Stomach (tissue), 9 donors: Measurements from ENCODE around the gene SLC44A2. TPM values are rescaled to one million over a fixed set of nuclear protein-coding genes. Genes with fewer than 3 reads are reported as not detected.

Experiments
- DNase-seq, 2 donors: peaks; one replicate each; pipeline versions ENCODE4 v3.0.0 to v3.0.0-alpha.2; 2013 to 2019
- H3K27ac ChIP-seq, 5 donors: fragments of 200-600 bp in 4 of 5; sonication (generic) in 4 of 5; one replicate each; pipeline ENCODE4 v1.5.1; 2013 to 2019; ENCODE audit warnings: mild to moderate bottlenecking in 1 of 5, moderate library complexity in 1 of 5
- H3K27me3 ChIP-seq, 3 donors: fragments of 200-600 bp; sonication (generic); one replicate each; pipeline ENCODE4 v1.5.1; 2017 to 2019; ENCODE audit warnings: mixed run types in 1 of 3
- H3K36me3 ChIP-seq, 4 donors: fragments of 200-600 bp; sonication (generic); 1 replicate in 3 of 4; 2 replicates in 1 of 4; pipeline ENCODE4 v1.5.1; 2016 to 2019
- H3K4me1 ChIP-seq, 4 donors: fragments of 200-600 bp; sonication (generic); one replicate each; pipeline ENCODE4 v1.5.1; 2016 to 2019
- H3K4me3 ChIP-seq, 4 donors: fragments of 200-600 bp; sonication (generic) in 3 of 4; one replicate each; pipeline ENCODE4 v1.5.1; 2016 to 2019; ENCODE audit warnings: mild to moderate bottlenecking in 1 of 4
- H3K9me3 ChIP-seq, 4 donors: fragments of 200-600 bp; sonication (generic); one replicate each; pipeline ENCODE4 v1.5.1; 2016 to 2019
- CTCF ChIP-seq, 7 experiments: fragments of 450-650 bp in 4 of 7; fragments of 200-600 bp in 3 of 7; sonication (generic) in 3 of 7; IDR thresholded peaks; one replicate each; pipeline ENCODE4 v1.5.1; 2016 to 2019; ENCODE audit warnings: antibody characterized with exemption in 7 of 7, control low read depth in 2 of 7, mild to moderate bottlenecking in 1 of 7
- EP300 ChIP-seq: sonication (generic); formaldehyde crosslinking; IDR thresholded peaks from one replicate; pipeline ENCODE4 v1.6.1; 2017; ENCODE audit warnings: antibody characterized with exemption
- POLR2A ChIP-seq, 4 donors: fragments of 450-650 bp; IDR thresholded peaks; one replicate each; pipeline ENCODE4 v1.6.1; 2016; ENCODE audit warnings: antibody characterized with exemption in 4 of 4, control low read depth in 2 of 4, mild to moderate bottlenecking in 1 of 4, moderate library complexity in 1 of 4
- POLR2AphosphoS5 ChIP-seq, 3 donors: sonication (generic); formaldehyde crosslinking; IDR thresholded peaks; one replicate each; pipeline ENCODE4 v1.6.1; 2016; ENCODE audit warnings: antibody characterized with exemption in 3 of 3
- WGBS, 5 donors: extraction: QIAGEN DNeasy Blood & Tissue Kit in 3 of 5; methylation state at CpG; one replicate each; pipeline versions ENCODE4 v1.1.5 to v1.1.7; 2013 to 2018; 5-methylcytosine and 5-hydroxymethylcytosine counted together
- intact Hi-C: fragments of 100-400 bp; cut with DNase I; formaldehyde crosslinking; loops from one replicate; pipeline ENCODE4 v1.15.1; 2023; ENCODE audit warnings: low total_unique reads
- polyA plus RNA-seq, 3 donors: library from polyadenylated mRNA; stranded (reverse); fragments of 200-250 nt; gene quantifications; one replicate each; pipeline ENCODE4 v1.2.3, GENCODE V29; 2013
- total RNA-seq, 5 donors: library from RNA; depleted of rRNA; stranded (reverse); fragments of >200 nt; gene quantifications; one replicate each; pipeline versions ENCODE4 v1.1.0 to v1.2.3, GENCODE V29; 2014 to 2016
- donor health status: healthy with polysubstance abuse.
- donor health status: Bipolar disorder and iron deficiency.
- donor health status: healthy.

The SLC44A2 gene
- total and polyA plus RNA-seq, 8 donors = 26.1 to 161 (median 65.7) TPM

- H3K36me3 ChIP-seq = peaks cover 55 to 79% (median 76%) of the 10 kb centered on the region in 4 donors
Observed at GRCh38 chr19:10641248-10641647, 15.9 kb downstream of the SLC44A2 start.

GRCh38 chr19:10642473-10643171 is 17.3 kb downstream of the SLC44A2 start:
- Histone ChIP-seq H3K9me3 (no peaks in the 10 kb centered on the region), H3K27ac (peak overlapping the region in 3 of 5 donors; percentile 2 to 66 (median 14)), H3K36me3 (peaks cover 41 to 65% (median 62%) of the 10 kb centered on the region in 4 donors), H3K27me3 (no peaks in the 10 kb centered on the region), H3K4me3 (no peak overlapping the region), H3K4me1 (peaks cover 17 to 66% (median 34%) of the 10 kb centered on the region in 4 donors)
- 72 to 76% (median 73%) methylated on average over 22 to 25 of the region's 25 CpGs for WGBS, 5 donors
- intact Hi-C loops = no loop called here
- DNase-seq = peak in 1 of 2 donors; percentile 28
- TF ChIP-seq EP300 (no peak), POLR2A (IDR thresholded peaks at IDR 0.05) (no peak), CTCF (IDR thresholded peaks at IDR 0.05) (no peak), POLR2AphosphoS5 (IDR thresholded peaks at IDR 0.05) (no peak)

More at GRCh38 chr19:10641248-10641647, 15.9 kb downstream of the SLC44A2 start:
- no peak for DNase-seq
- no peak overlapping the region for H3K4me3 ChIP-seq
- no peak for TF ChIP-seq POLR2AphosphoS5 (IDR thresholded peaks at IDR 0.05)
- TF ChIP-seq POLR2A (IDR thresholded peaks at IDR 0.05) = no peak
- no peak for TF ChIP-seq EP300
- TF ChIP-seq CTCF (IDR thresholded peaks at IDR 0.05) = no peak
- H3K27me3 ChIP-seq = no peaks in the 10 kb centered on the region
- H3K9me3 ChIP-seq = no peaks in the 10 kb centered on the region
- intact Hi-C loops = no loop called here
- no peak overlapping the region for H3K27ac ChIP-seq
- peaks cover 17 to 72% (median 35%) of the 10 kb centered on the region in 4 donors for H3K4me1 ChIP-seq
- WGBS, 5 donors = 68 to 85% (median 80%) methylated on average over 4 of the region's 4 CpGs

GRCh38 chr19:10643172-10643967 is 18.0 kb downstream of the SLC44A2 start:
- Histone ChIP-seq H3K36me3 (peaks cover 35 to 58% (median 55%) of the 10 kb centered on the region in 4 donors), H3K27me3 (no peaks in the 10 kb centered on the region), H3K9me3 (no peaks in the 10 kb centered on the region), H3K4me1 (peaks cover 17 to 60% (median 34%) of the 10 kb centered on the region in 4 donors), H3K4me3 (no peak overlapping the region), H3K27ac (peak overlapping the region; percentile 49 to 66 (median 55))
- intact Hi-C loops = no loop called here
- TF ChIP-seq POLR2A (IDR thresholded peaks at IDR 0.05) = no peak
- TF ChIP-seq EP300 = no peak
- no peak for TF ChIP-seq CTCF (IDR thresholded peaks at IDR 0.05)
- TF ChIP-seq POLR2AphosphoS5 (IDR thresholded peaks at IDR 0.05) = no peak
- 43 to 64% (median 49%) methylated on average over 12 to 21 of the region's 21 CpGs for WGBS, 5 donors
- DNase-seq = peak in 1 of 2 donors; percentile 26

GRCh38 chr19:10643968-10644259 is 18.6 kb downstream of the SLC44A2 start:
- 20 to 37% (median 29%) methylated on average over 3 of the region's 3 CpGs for WGBS, 5 donors
- Histone ChIP-seq H3K27ac (peak overlapping the region; percentile 49 to 66 (median 55)), H3K4me3 (no peak overlapping the region), H3K36me3 (peaks cover 31 to 52% (median 49%) of the 10 kb centered on the region in 4 donors), H3K27me3 (no peaks in the 10 kb centered on the region), H3K9me3 (no peaks in the 10 kb centered on the region), H3K4me1 (peaks cover 17 to 57% (median 32%) of the 10 kb centered on the region in 4 donors)
- intact Hi-C loops = loop anchor here (2.0 kb wide), 1 partner anchor 63 kb away; no protein-coding TSS in a partner anchor
- TF ChIP-seq CTCF (IDR thresholded peaks at IDR 0.05) (no peak), POLR2AphosphoS5 (IDR thresholded peaks at IDR 0.05) (no peak), EP300 (no peak), POLR2A (IDR thresholded peaks at IDR 0.05) (no peak)
- DNase-seq = peak in 1 of 2 donors; percentile 69
